ENCODE data around the gene GPC6. TPM values are rescaled to one million over a fixed set of nuclear protein-coding genes. Genes with fewer than 3 reads are reported as not detected.

The GPC6 gene
- total RNA-seq, 1 experiment from 2014 or later, result not detected

- no peaks in the 10 kb centered on the region for H3K4me1 ChIP-seq (replicated peaks; ENCODE audit: insufficient read depth)
- H3K4me3 ChIP-seq, result no peak overlapping the region
- H3K27me3 ChIP-seq (ENCODE audit: insufficient read depth, low read depth), result no peaks in the 10 kb centered on the region
- CTCF ChIA-PET, result no interaction called here
- intact Hi-C loops (cut with micrococcal nuclease; ENCODE audit: unreplicated experiment), result no loop called here
- H4K20me1 ChIP-seq (ENCODE audit: insufficient read depth), result no peaks in the 10 kb centered on the region
- no peak for TF ChIP-seq CTCF (conservative IDR thresholded peaks at IDR 0.05)
- TF ChIP-seq EZH2 (IDR thresholded peaks at IDR 0.05; ENCODE audit: low read depth), result no peak
- no peaks in the 10 kb centered on the region for H3K9me2 ChIP-seq (ENCODE audit: insufficient read depth)
- no peak overlapping the region for H3K27ac ChIP-seq
- no peak overlapping the region for H2AFZ ChIP-seq
- H3F3A ChIP-seq (ENCODE audit: insufficient read depth, low read depth), result no peaks in the 10 kb centered on the region
- BruUV-seq (replicated peaks), result no TSS peak
- H3K79me2 ChIP-seq (ENCODE audit: low read depth), result no peaks in the 10 kb centered on the region
- DNase-seq, result no peak
- no peaks in the 10 kb centered on the region for H3K9me3 ChIP-seq (ENCODE audit: insufficient read depth, low read depth)
- H3K4me2 ChIP-seq, result no peak overlapping the region
- H3K36me3 ChIP-seq (ENCODE audit: low read depth), result no peaks in the 10 kb centered on the region
- POLR2A ChIA-PET (ENCODE audit: unreplicated experiment), result no interaction called here
Measured at GRCh38 chr13:93955904-93956303, 729.3 kb downstream of the GPC6 start.

GRCh38 chr13:93956426-93956825 lies 729.8 kb downstream of the GPC6 start:
- no peak overlapping the region for H3K4me2 ChIP-seq
- BruUV-seq (replicated peaks), result no TSS peak

GRCh38 chr13:93957371-93957770 lies 730.8 kb downstream of the GPC6 start:
- no peaks in the 10 kb centered on the region for H3K4me1 ChIP-seq (replicated peaks; ENCODE audit: insufficient read depth)
- no peaks in the 10 kb centered on the region for H3K27me3 ChIP-seq (ENCODE audit: insufficient read depth, low read depth)
- ChIA-PET CTCF (no interaction called here), POLR2A (ENCODE audit: unreplicated experiment) (no interaction called here)
- no peak overlapping the region for H3K4me3 ChIP-seq
- H4K20me1 ChIP-seq (ENCODE audit: insufficient read depth), result no peaks in the 10 kb centered on the region
- BruUV-seq (replicated peaks), result no TSS peak
- H3K36me3 ChIP-seq (ENCODE audit: low read depth), result no peaks in the 10 kb centered on the region
- intact Hi-C loops (cut with micrococcal nuclease; ENCODE audit: unreplicated experiment), result no loop called here
- DNase-seq, result no peak
- TF ChIP-seq EZH2 (IDR thresholded peaks at IDR 0.05; ENCODE audit: low read depth), result no peak
- no peak for TF ChIP-seq CTCF (conservative IDR thresholded peaks at IDR 0.05)
- H2AFZ ChIP-seq, result no peak overlapping the region
- H3K27ac ChIP-seq, result no peak overlapping the region
- no peaks in the 10 kb centered on the region for H3K9me2 ChIP-seq (ENCODE audit: insufficient read depth)
- H3K4me2 ChIP-seq, result no peak overlapping the region
- H3K79me2 ChIP-seq (ENCODE audit: low read depth), result no peaks in the 10 kb centered on the region
- H3F3A ChIP-seq (ENCODE audit: insufficient read depth, low read depth), result no peaks in the 10 kb centered on the region
- H3K9me3 ChIP-seq (ENCODE audit: insufficient read depth, low read depth), result no peaks in the 10 kb centered on the region

More at GRCh38 chr13:93956426-93956825, 729.8 kb downstream of the GPC6 start:
- Histone ChIP-seq H3K27ac (no peak overlapping the region), H3K4me1 (replicated peaks; ENCODE audit: insufficient read depth) (no peaks in the 10 kb centered on the region), H3F3A (ENCODE audit: insufficient read depth, low read depth) (no peaks in the 10 kb centered on the region), H3K4me3 (no peak overlapping the region), H3K36me3 (ENCODE audit: low read depth) (no peaks in the 10 kb centered on the region), H3K9me2 (ENCODE audit: insufficient read depth) (no peaks in the 10 kb centered on the region), H3K79me2 (ENCODE audit: low read depth) (no peaks in the 10 kb centered on the region), H3K27me3 (ENCODE audit: insufficient read depth, low read depth) (no peaks in the 10 kb centered on the region), H4K20me1 (ENCODE audit: insufficient read depth) (no peaks in the 10 kb centered on the region), H3K9me3 (ENCODE audit: insufficient read depth, low read depth) (no peaks in the 10 kb centered on the region), H2AFZ (no peak overlapping the region)
- TF ChIP-seq CTCF (conservative IDR thresholded peaks at IDR 0.05) (no peak), EZH2 (IDR thresholded peaks at IDR 0.05; ENCODE audit: low read depth) (no peak)
- no peak for DNase-seq
- CTCF ChIA-PET, result no interaction called here
- intact Hi-C loops (cut with micrococcal nuclease; ENCODE audit: unreplicated experiment), result no loop called here
- POLR2A ChIA-PET (ENCODE audit: unreplicated experiment), result no interaction called here
